ENCODE measurements around the gene CENPP.

DNA sequence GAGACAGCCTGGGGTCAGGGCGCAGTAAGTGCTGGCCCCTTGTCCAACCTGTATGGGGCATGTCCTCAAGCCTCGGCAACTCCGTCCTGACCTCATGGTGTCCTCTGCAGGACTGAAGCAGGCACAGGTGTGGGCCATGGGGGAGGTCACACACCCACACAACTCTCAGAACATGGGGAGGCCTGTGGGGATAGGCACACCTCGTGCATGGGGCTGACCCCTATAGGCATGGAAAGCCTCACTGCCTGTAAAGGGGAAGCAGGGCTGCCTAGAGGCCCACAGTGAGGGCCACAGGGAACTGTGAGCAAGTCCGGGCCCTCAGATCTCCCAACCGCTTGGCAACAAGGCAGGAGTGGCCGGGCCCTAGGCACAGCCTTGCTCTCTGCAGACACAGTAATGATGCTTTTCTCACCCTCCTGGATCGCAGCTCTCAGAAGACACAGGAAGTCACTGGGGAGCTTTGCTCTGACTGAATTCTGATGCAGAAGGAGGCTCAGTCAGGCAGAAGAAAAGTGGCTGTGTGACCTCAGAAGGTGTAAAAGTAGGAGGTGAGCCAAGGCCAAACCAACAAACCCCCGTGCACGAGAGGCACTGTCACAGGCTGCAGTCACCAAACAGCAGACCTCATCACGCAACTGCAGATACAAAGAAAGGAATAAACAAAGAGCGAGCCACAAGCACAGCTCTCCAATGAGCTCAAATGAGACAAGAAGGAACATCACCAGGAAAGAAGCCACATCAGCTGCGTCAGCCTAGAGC lies 338.8 kb downstream of the CENPP start:
- TF ChIP-seq, protein P1, sequence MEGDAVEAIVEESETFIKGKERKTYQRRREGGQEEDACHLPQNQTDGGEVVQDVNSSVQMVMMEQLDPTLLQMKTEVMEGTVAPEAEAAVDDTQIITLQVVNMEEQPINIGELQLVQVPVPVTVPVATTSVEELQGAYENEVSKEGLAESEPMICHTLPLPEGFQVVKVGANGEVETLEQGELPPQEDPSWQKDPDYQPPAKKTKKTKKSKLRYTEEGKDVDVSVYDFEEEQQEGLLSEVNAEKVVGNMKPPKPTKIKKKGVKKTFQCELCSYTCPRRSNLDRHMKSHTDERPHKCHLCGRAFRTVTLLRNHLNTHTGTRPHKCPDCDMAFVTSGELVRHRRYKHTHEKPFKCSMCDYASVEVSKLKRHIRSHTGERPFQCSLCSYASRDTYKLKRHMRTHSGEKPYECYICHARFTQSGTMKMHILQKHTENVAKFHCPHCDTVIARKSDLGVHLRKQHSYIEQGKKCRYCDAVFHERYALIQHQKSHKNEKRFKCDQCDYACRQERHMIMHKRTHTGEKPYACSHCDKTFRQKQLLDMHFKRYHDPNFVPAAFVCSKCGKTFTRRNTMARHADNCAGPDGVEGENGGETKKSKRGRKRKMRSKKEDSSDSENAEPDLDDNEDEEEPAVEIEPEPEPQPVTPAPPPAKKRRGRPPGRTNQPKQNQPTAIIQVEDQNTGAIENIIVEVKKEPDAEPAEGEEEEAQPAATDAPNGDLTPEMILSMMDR (IDR thresholded peaks at IDR 0.05), result no peak
- TF ChIP-seq POLR2AphosphoS5 (IDR thresholded peaks at IDR 0.05; ENCODE audit: insufficient read depth in 1 of 2, low read depth in 1 of 2) (no peak), POLR2A (IDR thresholded peaks at IDR 0.05) (no peak)

Measured in vagina (tissue), 2 donors.